AG04450 (cell line): ENCODE data around the gene NFYA. TPM values are rescaled to one million over a fixed set of nuclear protein-coding genes. Genes with fewer than 3 reads are reported as not detected.

Experiments
- CTCF ChIA-PET: fragments of 300-600, 350-600 bp; formaldehyde crosslinking; extraction: SDS; loops from one replicate; lab custom pipeline; 2022; ENCODE audit warnings: antibody characterized with exemption, inconsistent platforms; lab: Charles Lee
- POLR2A ChIA-PET: fragments of 350-600 bp; formaldehyde crosslinking; extraction: SDS; loops from one replicate; lab custom pipeline; 2021; ENCODE audit warnings: antibody characterized with exemption, inconsistent platforms; lab: Yijun Ruan, JAX
- DNase-seq: peaks from one replicate; pipeline ENCODE4 v3.0.0-alpha.2; 2011; ENCODE audit warnings: low read depth, low spot score
- H3K27ac ChIP-seq: one replicate; pipeline ENCODE4 v1.5.1; 2012; ENCODE audit warnings: low read depth, low read length, control low read depth
- H3K27me3 ChIP-seq: one replicate; pipeline ENCODE4 v1.6.0; 2012; ENCODE audit warnings: low read length; ENCODE audit not compliant: control insufficient read depth, insufficient read depth
- H3K4me3 ChIP-seq: 2 replicates; pipeline ENCODE4 v1.5.1; 2011; ENCODE audit warnings: mild to moderate bottlenecking, low read depth, low read length, control low read depth
- H3K9me3 ChIP-seq: 2 replicates; pipeline ENCODE4 v1.5.1; 2012; ENCODE audit warnings: low read length; ENCODE audit not compliant: control insufficient read depth, insufficient read depth
- CTCF ChIP-seq: IDR thresholded peaks from 2 replicates; pipeline ENCODE4 v1.5.1; 2011; ENCODE audit warnings: low read depth, low read length, control low read depth, inconsistent platforms
- polyA plus RNA-seq: library from polyadenylated mRNA; depleted of rRNA; stranded (reverse); fragments of >200 nt; gene quantifications from 2 replicates; pipeline ENCODE4 v1.2.3, GENCODE V29; 2011

NFYA gene
- polyA plus RNA-seq, 1 experiment: 10.1 TPM

GRCh38 chr6:41027799-41028560 is 44.8 kb upstream of the NFYA start:
- H3K4me3 ChIP-seq: peak overlapping the region; percentile 60
- TF ChIP-seq CTCF: peak; percentile 89
- H3K27ac ChIP-seq: no peak overlapping the region
- H3K27me3 ChIP-seq: peaks cover 4% of the 10 kb centered on the region
- peak; percentile 18 for DNase-seq
- POLR2A ChIA-PET: no interaction called here
- H3K9me3 ChIP-seq: no peaks in the 10 kb centered on the region; the same call in 1 of the 2 replicates
- CTCF ChIA-PET: interaction anchor here (0.6 to 10.3 kb wide), 64 partner anchors 8 to 478 kb away, joined by 3 to 183 read pairs (median 4); partner anchors contain the start of genes NFYA, OARD1, TSPO2 and UNC5CL

DNA sequence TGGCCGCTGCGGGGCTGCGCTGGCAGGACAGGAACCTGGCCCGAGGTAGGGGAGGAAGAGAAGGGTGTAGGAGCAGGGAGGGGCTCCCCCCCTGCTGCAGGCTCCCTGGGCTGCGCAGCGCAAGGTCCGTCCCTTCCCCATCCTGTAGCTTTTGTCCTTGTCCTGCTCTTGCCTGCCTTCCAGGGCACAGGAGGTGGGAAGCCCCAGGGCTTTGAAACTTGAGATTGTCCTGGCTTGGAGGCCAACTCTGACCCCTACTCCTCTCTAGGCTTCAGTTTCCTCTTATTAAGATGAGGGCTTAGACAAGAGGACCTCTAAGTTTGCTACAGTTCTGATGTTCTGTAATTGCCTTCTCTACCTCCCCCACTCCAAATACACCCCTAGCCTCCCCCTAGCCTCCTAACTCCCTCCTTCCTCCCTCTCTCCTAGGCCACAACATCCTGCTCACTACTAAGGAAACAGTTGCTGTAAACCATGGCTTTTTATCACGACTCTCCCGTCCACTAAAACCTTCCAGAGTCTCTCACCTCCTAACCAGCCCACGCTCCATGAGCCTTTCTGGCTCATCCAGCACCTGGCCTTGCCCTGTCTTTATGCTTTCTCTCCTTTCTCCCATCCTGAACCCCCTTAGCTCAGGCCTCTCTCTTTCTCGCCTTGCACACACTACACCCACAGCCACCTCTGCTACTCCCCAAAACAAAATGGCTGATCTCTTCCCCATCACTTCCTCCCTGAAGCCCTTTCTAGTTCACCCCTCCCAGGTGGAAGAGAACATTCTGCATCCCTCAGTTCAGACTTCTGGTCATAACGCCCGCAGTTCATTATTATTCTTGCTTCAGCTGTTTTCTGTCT is 44.0 kb upstream of the NFYA start:
- Histone ChIP-seq H3K27ac (no peak overlapping the region), H3K27me3 (peaks cover 4% of the 10 kb centered on the region), H3K4me3 (peak overlapping the region; percentile 60), H3K9me3 (no peaks in the 10 kb centered on the region; the same call in 1 of the 2 replicates)
- no peak for DNase-seq
- CTCF ChIA-PET: interaction anchor here (0.6 to 10.3 kb wide), 43 partner anchors 9 to 479 kb away, joined by 3 to 183 read pairs (median 5); partner anchors contain the start of genes NFYA, OARD1 and UNC5CL
- no peak for TF ChIP-seq CTCF
- POLR2A ChIA-PET: no interaction called here

DNA sequence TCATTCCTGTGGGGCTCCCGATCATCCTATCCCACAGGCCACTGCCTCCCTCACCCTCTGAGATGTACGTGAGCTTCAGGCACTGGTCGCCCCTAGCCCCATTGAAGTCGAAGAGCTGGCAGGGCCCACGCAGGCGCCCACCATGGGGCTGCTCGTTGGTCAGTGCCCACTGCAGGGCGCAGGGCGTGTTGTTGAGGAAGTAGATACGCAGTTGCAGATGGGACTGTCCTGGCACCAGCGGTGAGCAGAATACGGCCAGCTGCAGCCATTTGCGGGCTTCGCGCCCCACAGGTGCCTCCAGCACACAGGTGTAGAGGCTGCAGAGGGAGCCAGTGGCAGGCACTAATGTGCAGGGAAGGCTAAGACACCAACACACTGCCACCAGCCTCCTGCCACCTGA is 39.9 kb upstream of the NFYA start:
- no peak for TF ChIP-seq CTCF
- no peak for DNase-seq
- peaks cover 18% of the 10 kb centered on the region for H3K27me3 ChIP-seq
- CTCF ChIA-PET: no interaction called here
- no peak overlapping the region for H3K27ac ChIP-seq
- POLR2A ChIA-PET: no interaction called here
- H3K9me3 ChIP-seq: no peaks in the 10 kb centered on the region; the same call in 1 of the 2 replicates
- no peak overlapping the region for H3K4me3 ChIP-seq

DNA sequence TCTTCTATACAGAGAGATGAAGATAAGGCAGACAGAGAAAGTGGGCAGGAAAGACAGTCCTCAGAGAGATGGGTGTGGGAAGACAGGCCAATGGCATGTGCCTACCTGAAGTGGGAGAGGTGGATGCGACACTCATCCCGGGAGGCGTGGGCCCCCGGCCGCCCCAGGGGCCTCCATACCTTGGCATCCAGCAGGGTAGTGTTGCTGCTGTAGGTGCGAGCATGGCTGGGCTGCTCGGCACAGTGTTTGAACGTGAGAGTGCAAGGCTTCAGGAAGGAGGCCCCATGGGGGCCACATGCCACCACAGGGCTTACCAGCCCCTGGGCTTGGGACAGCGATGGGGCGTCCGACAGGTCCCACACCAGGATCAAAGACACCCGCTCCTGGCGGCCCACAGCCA is 39.0 kb upstream of the NFYA start:
- ChIA-PET POLR2A (no interaction called here), CTCF (no interaction called here)
- Histone ChIP-seq H3K27me3 (peaks cover 23% of the 10 kb centered on the region), H3K9me3 (no peaks in the 10 kb centered on the region; the same call in 1 of the 2 replicates), H3K27ac (no peak overlapping the region), H3K4me3 (no peak overlapping the region)
- DNase-seq: no peak
- no peak for TF ChIP-seq CTCF
